NT2/D1 (cell line): ENCODE results near the gene CYFIP1.

Source experiments
- DNase-seq: peaks from one replicate; pipeline ENCODE4 v3.0.0-alpha.2; 2011; ENCODE audit warnings: low read depth, low spot score
- H3K27me3 ChIP-seq: 2 replicates; pipeline ENCODE4 v1.6.0; 2011; ENCODE audit warnings: mild to moderate bottlenecking; ENCODE audit not compliant: insufficient read length, insufficient read depth
- H3K36me3 ChIP-seq: 2 replicates; pipeline ENCODE4 v1.6.1; 2011; ENCODE audit warnings: mild to moderate bottlenecking, low read length, mixed read lengths; ENCODE audit not compliant: insufficient read depth, insufficient read length
- H3K4me1 ChIP-seq: 2 replicates; pipeline ENCODE4 v1.5.1; 2011; ENCODE audit not compliant: insufficient read depth, insufficient read length
- H3K4me3 ChIP-seq: 2 replicates; pipeline ENCODE4 v1.5.1; 2011; ENCODE audit warnings: low read depth; ENCODE audit not compliant: insufficient read length
- H3K9ac ChIP-seq: 2 replicates; pipeline ENCODE4 v1.6.0; 2011; ENCODE audit warnings: low read depth; ENCODE audit not compliant: insufficient read length
- H3K9me3 ChIP-seq: 2 replicates; pipeline ENCODE4 v1.5.1; 2011; ENCODE audit warnings: mild to moderate bottlenecking, low read length; ENCODE audit not compliant: insufficient read depth
- SUZ12 ChIP-seq: IDR thresholded peaks from 2 replicates; pipeline ENCODE4 v1.6.1; 2011; ENCODE audit not compliant: insufficient read length, insufficient read depth; ENCODE audit errors: extremely low read depth
- YY1 ChIP-seq: IDR thresholded peaks from 2 replicates; pipeline ENCODE4 v1.6.1; 2011; ENCODE audit not compliant: insufficient read length, insufficient read depth
- ZNF274 ChIP-seq: IDR thresholded peaks from 2 replicates; pipeline ENCODE4 v1.6.1; 2011; ENCODE audit warnings: mild to moderate bottlenecking, low read depth, low read length

Gene CYFIP1

DNA sequence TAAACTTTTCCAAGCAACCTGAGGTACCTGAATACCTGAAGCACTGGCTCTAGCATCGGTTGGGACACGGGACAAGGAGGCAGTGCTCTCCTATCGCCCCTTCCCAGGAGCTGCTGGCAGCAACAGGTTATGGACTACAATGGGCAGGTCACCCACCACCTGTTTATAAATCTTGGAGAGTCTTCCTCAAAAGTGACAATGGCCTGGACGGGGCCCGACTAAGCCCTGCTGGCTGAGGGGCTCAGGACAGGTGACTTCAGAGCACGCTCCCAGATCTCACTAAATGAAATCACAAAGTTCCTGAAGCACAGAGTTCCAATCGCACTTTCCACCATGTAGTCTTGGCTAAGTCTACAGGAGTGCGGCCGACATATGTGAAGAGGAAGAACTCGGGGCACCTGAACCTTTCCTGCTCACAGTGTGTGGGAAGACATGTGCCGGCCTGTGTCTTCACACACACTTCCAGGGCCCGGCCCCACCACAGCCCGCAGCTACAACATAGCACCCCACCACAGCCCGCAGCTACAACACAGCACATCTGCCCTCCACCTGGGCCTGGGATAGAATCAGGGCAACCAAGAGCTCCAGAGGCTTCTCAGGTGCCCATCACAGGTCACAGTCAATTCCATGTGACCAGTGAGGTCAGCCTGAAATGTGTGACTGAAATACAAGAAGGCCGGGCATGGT lies 12.9 kb downstream of the CYFIP1 start:
- H3K9ac ChIP-seq = no peak overlapping the region
- no peak for DNase-seq
- no peak overlapping the region for H3K4me3 ChIP-seq
- no peak for TF ChIP-seq ZNF274
- H3K27me3 ChIP-seq = no peaks in the 10 kb centered on the region
- H3K9me3 ChIP-seq = no peaks in the 10 kb centered on the region
- H3K4me1 ChIP-seq = peaks cover 2% of the 10 kb centered on the region
- peaks cover 7% of the 10 kb centered on the region for H3K36me3 ChIP-seq

DNA sequence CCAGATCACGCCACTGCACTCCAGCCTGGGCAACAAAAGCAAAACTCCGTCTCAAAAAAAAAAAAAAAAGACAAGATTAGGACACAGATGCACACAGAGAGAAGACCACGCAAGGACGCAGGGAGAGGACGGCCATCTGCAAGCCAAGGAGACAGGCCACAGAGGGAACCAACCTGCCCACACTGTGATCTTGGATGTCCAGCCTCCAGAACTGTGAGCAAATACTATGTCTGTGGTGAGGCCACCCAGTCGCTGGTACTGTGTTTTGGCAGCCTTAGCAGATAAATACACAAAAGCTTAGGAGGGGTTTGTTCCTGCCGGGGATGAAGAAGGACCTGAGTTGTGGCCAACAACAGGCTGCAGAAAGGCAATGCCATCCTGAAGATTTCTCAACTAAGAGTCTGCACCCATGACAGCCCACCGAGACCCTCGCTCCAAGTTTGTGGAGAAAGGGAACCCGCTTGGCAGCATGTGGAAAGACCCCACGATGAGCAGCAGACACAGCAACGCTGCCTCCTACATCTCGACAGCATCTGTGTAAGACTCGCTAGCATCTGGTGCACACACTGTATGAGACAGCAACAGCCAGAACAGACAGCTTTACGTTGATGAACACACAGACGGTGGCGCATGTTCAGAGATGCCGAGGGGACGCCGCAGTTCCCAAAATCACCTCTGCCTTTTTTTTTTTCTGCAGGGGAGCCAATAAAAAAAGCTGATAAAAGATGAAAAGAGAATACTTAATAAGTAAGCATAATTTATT lies 13.7 kb downstream of the CYFIP1 start:
- peaks cover 2% of the 10 kb centered on the region for H3K4me1 ChIP-seq
- no peak overlapping the region for H3K9ac ChIP-seq

DNA sequence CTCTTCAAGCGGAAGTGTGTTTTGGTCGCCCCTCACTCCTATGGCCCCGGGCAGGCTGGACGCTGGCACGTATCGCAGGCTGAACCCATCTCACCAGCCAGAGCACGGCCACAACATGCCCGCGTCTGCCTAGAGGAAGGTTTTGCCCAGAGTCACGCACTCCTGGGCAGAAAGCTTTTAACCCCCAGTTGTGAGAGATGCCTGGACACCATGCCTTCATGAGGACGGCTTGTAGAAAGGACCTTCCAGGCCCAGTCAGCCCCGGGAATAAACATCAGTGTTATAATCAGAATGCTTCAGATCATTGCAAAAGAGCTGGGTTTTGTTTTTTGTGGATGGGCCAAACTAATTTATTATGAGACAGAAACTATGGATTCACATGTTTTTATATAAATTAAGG lies 16.5 kb downstream of the CYFIP1 start:
- Histone ChIP-seq H3K36me3 (peaks cover 7% of the 10 kb centered on the region), H3K4me3 (no peak overlapping the region), H3K9ac (no peak overlapping the region), H3K27me3 (no peaks in the 10 kb centered on the region), H3K4me1 (peaks cover 2% of the 10 kb centered on the region), H3K9me3 (no peaks in the 10 kb centered on the region)
- no peak for DNase-seq
- TF ChIP-seq SUZ12 (no peak), YY1 (no peak), ZNF274 (no peak)

More for the DNA sequence above, 13.7 kb downstream of the CYFIP1 start:
- H3K9me3 ChIP-seq = no peaks in the 10 kb centered on the region
- no peaks in the 10 kb centered on the region for H3K27me3 ChIP-seq
- H3K36me3 ChIP-seq = peaks cover 7% of the 10 kb centered on the region
- no peak for DNase-seq
- no peak overlapping the region for H3K4me3 ChIP-seq
- TF ChIP-seq ZNF274 (no peak), YY1 (no peak), SUZ12 (no peak)

DNA sequence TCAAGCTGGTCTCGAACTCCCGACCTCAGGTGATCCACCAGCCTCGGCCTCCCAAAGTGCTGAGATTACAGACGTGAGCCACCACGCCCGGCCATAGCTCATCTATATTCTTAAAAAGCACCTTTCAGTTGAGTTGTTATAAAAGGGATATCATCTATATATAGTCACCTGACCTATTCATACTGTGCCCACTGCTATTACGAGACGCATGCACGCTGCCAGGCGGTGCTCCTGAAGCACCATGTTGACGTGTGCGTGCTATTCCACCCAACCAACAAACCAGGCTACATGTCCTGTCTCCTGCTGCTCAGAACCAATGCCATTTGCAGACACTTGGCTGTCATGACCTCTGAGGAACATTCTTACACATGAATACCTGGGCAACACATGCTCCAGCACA lies 17.6 kb downstream of the CYFIP1 start:
- Histone ChIP-seq H3K27me3 (no peaks in the 10 kb centered on the region), H3K36me3 (peaks cover 7% of the 10 kb centered on the region), H3K9me3 (no peaks in the 10 kb centered on the region), H3K9ac (no peak overlapping the region), H3K4me1 (no peaks in the 10 kb centered on the region), H3K4me3 (no peak overlapping the region)
- DNase-seq = no peak
- TF ChIP-seq SUZ12 (no peak), YY1 (no peak), ZNF274 (no peak)

DNA sequence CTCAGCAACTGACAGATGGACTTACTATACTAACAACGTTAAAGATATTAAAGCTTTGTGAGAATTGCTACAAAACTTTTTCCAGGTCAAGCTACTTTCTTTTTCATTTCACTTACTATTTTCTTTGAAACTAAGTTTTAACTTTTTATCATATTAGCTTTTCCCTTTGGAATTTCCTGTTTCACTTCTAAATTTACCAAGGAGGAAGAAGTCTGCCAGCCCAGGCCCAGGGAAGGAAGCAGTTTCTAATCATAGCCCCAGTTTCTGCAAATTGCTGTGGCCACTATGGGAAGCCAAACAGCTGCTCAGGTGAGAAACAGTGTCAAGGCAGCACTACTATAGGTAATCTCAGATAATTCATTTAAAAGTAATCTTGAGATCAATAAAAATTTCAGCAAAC lies 18.4 kb downstream of the CYFIP1 start:
- H3K27me3 ChIP-seq = no peaks in the 10 kb centered on the region
- H3K36me3 ChIP-seq = peaks cover 7% of the 10 kb centered on the region
- no peak overlapping the region for H3K9ac ChIP-seq
- H3K4me1 ChIP-seq = no peaks in the 10 kb centered on the region
- no peak overlapping the region for H3K4me3 ChIP-seq
- TF ChIP-seq ZNF274 = no peak
- TF ChIP-seq YY1 = no peak
- TF ChIP-seq SUZ12 = no peak
- H3K9me3 ChIP-seq = no peaks in the 10 kb centered on the region
- DNase-seq = no peak

DNA sequence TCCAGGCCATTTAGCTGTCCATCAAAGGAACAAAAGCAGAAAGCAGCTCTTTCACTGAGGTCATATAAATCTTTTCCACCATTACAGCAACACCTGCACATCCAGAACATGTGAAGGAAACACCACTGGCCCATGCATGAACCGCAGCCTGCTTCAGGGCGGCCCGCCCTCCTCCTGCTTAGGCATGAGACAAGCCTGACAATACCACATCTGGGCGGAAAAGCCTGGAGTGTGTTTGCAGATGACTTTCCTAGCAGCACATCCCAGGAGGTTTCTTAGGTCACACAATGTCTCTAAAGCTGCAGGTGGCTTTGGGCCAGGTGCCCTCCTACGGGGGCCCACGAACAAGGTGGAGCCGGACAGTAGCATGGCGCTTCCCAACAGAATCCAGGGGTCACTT lies 19.6 kb downstream of the CYFIP1 start:
- no peak for DNase-seq
- H3K36me3 ChIP-seq = peaks cover 4% of the 10 kb centered on the region
- H3K27me3 ChIP-seq = no peaks in the 10 kb centered on the region
- H3K4me1 ChIP-seq = no peaks in the 10 kb centered on the region
- TF ChIP-seq ZNF274 (no peak), YY1 (no peak), SUZ12 (no peak)
- no peaks in the 10 kb centered on the region for H3K9me3 ChIP-seq
- no peak overlapping the region for H3K9ac ChIP-seq
- no peak overlapping the region for H3K4me3 ChIP-seq

DNA sequence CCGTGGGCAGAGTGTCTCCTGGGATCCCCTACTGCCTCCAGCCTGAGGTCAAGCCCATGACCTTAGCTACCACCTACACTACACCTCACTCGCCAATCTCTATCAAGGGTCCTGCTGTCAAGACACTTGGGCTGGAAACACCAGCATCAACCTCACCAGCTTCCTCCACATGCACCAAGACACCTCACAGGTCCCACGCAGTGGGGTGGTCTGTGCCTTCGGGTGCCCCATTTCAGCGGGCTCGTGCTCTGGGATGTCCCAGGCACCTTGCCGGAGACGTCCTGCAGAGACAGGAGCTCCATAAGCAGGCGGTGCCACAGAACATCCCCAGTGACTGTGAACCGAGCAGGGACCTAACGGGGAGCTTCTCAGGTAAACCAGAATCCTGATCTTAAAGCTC lies 20.0 kb downstream of the CYFIP1 start:
- DNase-seq = no peak
- H3K4me3 ChIP-seq = no peak overlapping the region
- peaks cover 4% of the 10 kb centered on the region for H3K36me3 ChIP-seq
- no peaks in the 10 kb centered on the region for H3K9me3 ChIP-seq
- TF ChIP-seq SUZ12 (no peak), YY1 (no peak), ZNF274 (no peak)
- no peak overlapping the region for H3K9ac ChIP-seq
- H3K4me1 ChIP-seq = peaks cover 1% of the 10 kb centered on the region
- H3K27me3 ChIP-seq = peaks cover 2% of the 10 kb centered on the region
